ENCODE measurements around the gene ARF1.

The ARF1 gene

DNA sequence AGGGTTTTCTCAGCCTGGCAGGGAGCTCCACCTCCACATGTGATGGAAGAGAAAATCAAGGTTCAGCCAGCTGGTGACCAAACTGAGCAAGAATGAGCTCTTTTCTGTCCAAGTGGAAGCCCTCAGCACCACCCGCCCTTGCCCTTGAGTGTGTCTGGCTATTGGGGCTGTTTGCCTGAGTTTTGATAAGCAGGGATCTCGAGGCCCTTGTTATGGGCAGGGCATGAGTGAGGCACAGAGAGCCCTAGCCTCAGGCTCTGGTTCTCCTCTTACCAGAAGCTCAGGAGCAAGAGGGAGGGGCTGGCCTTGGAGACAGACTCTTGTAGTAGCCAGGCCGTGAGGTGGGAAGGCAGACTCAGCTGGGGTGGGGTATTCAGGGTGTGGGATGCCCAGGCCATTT lies 37.5 kb upstream of the ARF1 start:
- TF ChIP-seq, protein P1, sequence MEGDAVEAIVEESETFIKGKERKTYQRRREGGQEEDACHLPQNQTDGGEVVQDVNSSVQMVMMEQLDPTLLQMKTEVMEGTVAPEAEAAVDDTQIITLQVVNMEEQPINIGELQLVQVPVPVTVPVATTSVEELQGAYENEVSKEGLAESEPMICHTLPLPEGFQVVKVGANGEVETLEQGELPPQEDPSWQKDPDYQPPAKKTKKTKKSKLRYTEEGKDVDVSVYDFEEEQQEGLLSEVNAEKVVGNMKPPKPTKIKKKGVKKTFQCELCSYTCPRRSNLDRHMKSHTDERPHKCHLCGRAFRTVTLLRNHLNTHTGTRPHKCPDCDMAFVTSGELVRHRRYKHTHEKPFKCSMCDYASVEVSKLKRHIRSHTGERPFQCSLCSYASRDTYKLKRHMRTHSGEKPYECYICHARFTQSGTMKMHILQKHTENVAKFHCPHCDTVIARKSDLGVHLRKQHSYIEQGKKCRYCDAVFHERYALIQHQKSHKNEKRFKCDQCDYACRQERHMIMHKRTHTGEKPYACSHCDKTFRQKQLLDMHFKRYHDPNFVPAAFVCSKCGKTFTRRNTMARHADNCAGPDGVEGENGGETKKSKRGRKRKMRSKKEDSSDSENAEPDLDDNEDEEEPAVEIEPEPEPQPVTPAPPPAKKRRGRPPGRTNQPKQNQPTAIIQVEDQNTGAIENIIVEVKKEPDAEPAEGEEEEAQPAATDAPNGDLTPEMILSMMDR (conservative IDR thresholded peaks at IDR 0.05; ENCODE audit: low read length): no peak
- no peak for DNase-seq (ENCODE audit: low read depth)

GRCh38 chr1:228045405-228045804 lies 37.1 kb upstream of the ARF1 start:
- no peak for DNase-seq (ENCODE audit: low read depth)
- TF ChIP-seq, protein P1 (conservative IDR thresholded peaks at IDR 0.05; ENCODE audit: low read length): no peak
- no peak overlapping the region for H3K4me3 ChIP-seq (ENCODE audit: low read length)

More for the DNA sequence above, 37.5 kb upstream of the ARF1 start:
- no peak overlapping the region for H3K4me3 ChIP-seq (ENCODE audit: low read length)

GRCh38 chr1:228045871-228046270 lies 36.6 kb upstream of the ARF1 start:
- no peak overlapping the region for H3K4me3 ChIP-seq (ENCODE audit: low read length)
- no peak for DNase-seq (ENCODE audit: low read depth)
- TF ChIP-seq, protein P1 (conservative IDR thresholded peaks at IDR 0.05; ENCODE audit: low read length): no peak

DNA sequence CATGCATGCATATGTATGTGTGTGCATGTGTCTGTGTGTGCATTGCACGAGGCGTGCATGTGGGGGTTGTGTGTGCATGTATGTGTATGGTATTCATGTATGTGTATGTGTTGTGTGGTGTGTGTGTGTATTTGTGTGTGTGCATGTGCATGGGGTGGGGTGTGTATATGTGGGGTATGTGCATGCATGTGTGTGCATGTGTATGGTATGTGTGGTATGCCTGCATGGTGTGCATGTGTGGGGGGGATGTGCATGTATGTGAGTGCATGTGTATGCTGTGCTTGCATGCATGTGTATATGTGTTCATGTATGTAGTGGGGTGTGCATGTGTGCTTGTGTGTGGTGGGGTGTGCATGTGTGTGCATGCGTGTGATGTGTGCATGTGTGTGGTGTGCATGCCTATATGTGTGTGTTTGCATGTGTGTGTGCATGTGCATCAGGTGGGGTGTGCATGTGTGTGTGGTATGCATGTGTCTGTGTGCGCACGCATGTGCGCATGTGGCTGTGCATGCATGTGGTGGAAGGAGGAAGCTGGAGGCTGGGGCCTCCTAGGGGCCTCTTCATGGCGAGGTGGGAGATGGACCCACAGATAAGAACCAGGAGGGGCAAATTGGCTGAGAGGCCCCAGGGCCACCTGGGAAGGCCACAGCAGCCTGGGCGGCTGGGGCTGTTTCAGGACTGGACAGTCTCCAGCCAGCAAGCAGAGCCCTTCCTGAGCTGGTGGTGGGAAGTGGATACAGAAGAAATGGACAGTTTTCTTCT lies 35.9 kb upstream of the ARF1 start:
- TF ChIP-seq, protein P1 (conservative IDR thresholded peaks at IDR 0.05; ENCODE audit: low read length): no peak
- no peak for DNase-seq (ENCODE audit: low read depth)
- no peak overlapping the region for H3K4me3 ChIP-seq (ENCODE audit: low read length)

DNA sequence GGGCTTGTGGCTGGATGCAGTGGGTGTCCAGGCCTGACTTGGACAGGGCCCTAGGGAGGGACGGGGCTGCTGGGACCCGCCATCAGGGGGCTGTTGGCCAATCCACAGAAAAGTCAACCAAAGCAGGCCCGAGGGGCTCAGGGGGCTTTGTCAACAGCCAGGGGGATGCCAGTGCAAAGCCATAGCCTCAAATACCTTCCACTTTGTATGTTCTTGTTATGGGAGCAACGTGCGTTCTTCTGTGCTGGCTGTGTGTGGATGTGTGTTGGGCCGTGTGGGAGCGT lies 35.4 kb upstream of the ARF1 start:
- no peak overlapping the region for H3K4me3 ChIP-seq (ENCODE audit: low read length)
- DNase-seq (ENCODE audit: low read depth): no peak
- TF ChIP-seq, protein P1 (conservative IDR thresholded peaks at IDR 0.05; ENCODE audit: low read length): no peak

GRCh38 chr1:228048120-228048519 lies 34.4 kb upstream of the ARF1 start:
- TF ChIP-seq, protein P1 (conservative IDR thresholded peaks at IDR 0.05; ENCODE audit: low read length): no peak
- no peak overlapping the region for H3K4me3 ChIP-seq (ENCODE audit: low read length)
- DNase-seq (ENCODE audit: low read depth): no peak

DNA sequence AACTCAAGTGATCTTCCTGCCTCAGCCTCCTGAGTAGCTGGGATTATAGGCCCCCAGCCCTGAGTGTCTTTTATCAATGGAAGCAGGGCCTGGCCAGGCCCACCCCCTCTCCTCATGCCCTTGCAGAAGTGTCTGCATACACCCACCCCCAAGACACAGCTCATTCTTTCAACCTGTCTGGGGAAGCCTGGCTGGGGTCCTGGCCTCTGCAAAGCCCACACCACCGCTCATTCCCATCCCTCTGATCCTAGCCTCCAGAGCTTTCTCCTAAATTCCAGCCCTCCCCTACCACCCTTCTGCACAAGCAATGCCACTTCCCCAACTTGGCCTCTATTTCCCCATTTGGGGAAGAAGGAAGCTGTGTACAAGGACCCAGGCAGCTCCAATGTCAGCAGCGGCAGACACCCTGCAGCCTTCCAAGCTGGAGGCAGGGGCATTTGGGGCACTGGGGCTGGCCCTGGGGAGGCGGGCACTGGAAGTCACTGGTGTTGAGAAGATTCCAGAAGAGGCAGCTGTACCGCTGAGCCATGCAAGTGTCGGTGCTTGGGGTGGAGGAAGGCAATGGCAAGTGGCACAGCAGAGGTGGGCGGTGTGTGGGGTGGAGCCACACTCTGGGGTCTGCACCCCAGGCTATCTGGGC lies 33.7 kb upstream of the ARF1 start:
- TF ChIP-seq, protein P1 (conservative IDR thresholded peaks at IDR 0.05; ENCODE audit: low read length): no peak
- DNase-seq (ENCODE audit: low read depth): no peak
- no peak overlapping the region for H3K4me3 ChIP-seq (ENCODE audit: low read length)
